IgD-negative memory B cell (primary cell): Measurements from ENCODE around the gene TRAPPC10. TPM values are rescaled to one million over a fixed set of nuclear protein-coding genes. Genes with fewer than 3 reads are reported as not detected.
A peak's percentile ranks its signal among the peaks of the same experiment; 100 is the strongest.

Source experiments
- H3K27ac Mint-ChIP-seq, 3 donors: one replicate each; pipeline ENCODE4 v1.8.0; 2020 to 2022; ENCODE audit warnings: mild to moderate bottlenecking in 3 of 3, mixed read lengths in 3 of 3, moderate library complexity in 1 of 3
- H3K27me3 Mint-ChIP-seq: one replicate; pipeline ENCODE4 v1.8.0; 2021; ENCODE audit warnings: mixed read lengths
- H3K36me3 Mint-ChIP-seq: one replicate; pipeline ENCODE4 v1.8.0; 2020; ENCODE audit warnings: mild to moderate bottlenecking, mixed read lengths
- H3K4me1 Mint-ChIP-seq, 3 donors: one replicate each; pipeline ENCODE4 v1.8.0; 2020 to 2022; ENCODE audit warnings: mixed read lengths in 3 of 3, mild to moderate bottlenecking in 1 of 3
- H3K4me3 Mint-ChIP-seq, 4 donors: one replicate each; pipeline ENCODE4 v1.8.0; 2020 to 2022; ENCODE audit warnings: mild to moderate bottlenecking in 4 of 4, mixed read lengths in 4 of 4, moderate library complexity in 3 of 4
- H3K9me3 Mint-ChIP-seq, 3 donors: one replicate each; pipeline ENCODE4 v1.8.0; 2020 to 2021; ENCODE audit warnings: mixed read lengths in 3 of 3, mild to moderate bottlenecking in 1 of 3
- polyA plus RNA-seq: library from polyadenylated mRNA; unstranded; fragments of 300-500 nt; fragmentation: Illumina TruSeq; gene quantifications from one replicate; pipeline ENCODE4 v1.2.3, GENCODE V29; 2021

TRAPPC10 gene, protein sequence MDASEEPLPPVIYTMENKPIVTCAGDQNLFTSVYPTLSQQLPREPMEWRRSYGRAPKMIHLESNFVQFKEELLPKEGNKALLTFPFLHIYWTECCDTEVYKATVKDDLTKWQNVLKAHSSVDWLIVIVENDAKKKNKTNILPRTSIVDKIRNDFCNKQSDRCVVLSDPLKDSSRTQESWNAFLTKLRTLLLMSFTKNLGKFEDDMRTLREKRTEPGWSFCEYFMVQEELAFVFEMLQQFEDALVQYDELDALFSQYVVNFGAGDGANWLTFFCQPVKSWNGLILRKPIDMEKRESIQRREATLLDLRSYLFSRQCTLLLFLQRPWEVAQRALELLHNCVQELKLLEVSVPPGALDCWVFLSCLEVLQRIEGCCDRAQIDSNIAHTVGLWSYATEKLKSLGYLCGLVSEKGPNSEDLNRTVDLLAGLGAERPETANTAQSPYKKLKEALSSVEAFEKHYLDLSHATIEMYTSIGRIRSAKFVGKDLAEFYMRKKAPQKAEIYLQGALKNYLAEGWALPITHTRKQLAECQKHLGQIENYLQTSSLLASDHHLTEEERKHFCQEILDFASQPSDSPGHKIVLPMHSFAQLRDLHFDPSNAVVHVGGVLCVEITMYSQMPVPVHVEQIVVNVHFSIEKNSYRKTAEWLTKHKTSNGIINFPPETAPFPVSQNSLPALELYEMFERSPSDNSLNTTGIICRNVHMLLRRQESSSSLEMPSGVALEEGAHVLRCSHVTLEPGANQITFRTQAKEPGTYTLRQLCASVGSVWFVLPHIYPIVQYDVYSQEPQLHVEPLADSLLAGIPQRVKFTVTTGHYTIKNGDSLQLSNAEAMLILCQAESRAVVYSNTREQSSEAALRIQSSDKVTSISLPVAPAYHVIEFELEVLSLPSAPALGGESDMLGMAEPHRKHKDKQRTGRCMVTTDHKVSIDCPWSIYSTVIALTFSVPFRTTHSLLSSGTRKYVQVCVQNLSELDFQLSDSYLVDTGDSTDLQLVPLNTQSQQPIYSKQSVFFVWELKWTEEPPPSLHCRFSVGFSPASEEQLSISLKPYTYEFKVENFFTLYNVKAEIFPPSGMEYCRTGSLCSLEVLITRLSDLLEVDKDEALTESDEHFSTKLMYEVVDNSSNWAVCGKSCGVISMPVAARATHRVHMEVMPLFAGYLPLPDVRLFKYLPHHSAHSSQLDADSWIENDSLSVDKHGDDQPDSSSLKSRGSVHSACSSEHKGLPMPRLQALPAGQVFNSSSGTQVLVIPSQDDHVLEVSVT
- 17.9 TPM for polyA plus RNA-seq

DNA sequence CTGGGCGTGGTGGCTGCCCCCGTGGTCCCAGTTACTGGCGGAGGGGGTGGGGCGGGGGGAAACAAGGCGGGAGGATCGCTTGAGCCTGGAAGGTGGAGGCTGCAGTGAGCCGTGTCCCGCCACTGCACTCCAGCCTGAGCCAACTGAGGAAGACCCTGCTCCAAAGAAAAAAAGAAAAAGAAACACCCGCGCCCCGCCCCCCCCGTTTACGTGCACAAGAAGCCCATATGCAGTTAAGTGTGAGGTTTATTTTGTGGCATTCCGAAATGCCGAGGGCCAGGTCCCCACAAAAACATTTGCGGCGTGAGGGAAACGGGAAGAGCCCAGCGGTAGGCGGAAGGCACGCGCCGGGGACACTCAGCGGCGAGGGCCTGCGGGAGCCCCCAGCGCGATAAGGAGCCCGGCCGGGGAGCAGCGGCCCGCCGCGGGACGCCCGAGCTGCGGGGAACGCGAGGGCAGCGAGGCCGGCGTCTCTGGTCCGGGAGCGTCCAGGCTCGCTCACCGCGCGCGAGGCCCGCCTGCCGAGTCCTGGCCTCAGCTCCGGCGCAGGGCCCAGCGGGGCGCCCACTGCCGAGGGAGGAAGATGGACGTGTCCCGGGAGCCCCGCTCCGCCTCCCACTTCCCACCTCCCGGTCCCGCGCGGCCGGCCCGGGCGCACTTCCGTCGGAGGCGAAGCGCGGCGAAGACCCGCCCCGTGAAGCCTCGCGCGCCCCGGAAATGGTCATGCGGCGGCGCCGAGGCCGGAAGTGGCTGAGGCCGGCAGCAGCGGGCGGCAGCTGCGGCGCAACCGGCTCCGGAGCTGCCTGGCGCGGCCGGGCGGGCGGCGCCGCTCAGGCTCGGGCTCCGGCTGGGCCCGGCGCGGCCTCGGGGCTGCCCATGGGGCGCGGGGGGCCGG, at the start of gene TRAPPC10:
TRAPPC10 (plus strand) TSS at position 731 of the 895 bp plus-strand sequence. CDS start 185 bp downstream, outside the sequence.
- H3K4me3 Mint-ChIP-seq, result peak within 1 kb of the TSS; percentile 92 to 94 (median 94)
- H3K9me3 Mint-ChIP-seq, result no peaks in the 10 kb centered on the region
- H3K27me3 Mint-ChIP-seq, result no peaks in the 10 kb centered on the region
- H3K4me1 Mint-ChIP-seq, result peaks cover 34 to 38% (median 35%) of the 10 kb centered on the region in 3 donors
- peaks cover 6% of the 10 kb centered on the region for H3K36me3 Mint-ChIP-seq
- peak within 1 kb of the TSS; percentile 90 to 96 (median 93) for H3K27ac Mint-ChIP-seq

DNA sequence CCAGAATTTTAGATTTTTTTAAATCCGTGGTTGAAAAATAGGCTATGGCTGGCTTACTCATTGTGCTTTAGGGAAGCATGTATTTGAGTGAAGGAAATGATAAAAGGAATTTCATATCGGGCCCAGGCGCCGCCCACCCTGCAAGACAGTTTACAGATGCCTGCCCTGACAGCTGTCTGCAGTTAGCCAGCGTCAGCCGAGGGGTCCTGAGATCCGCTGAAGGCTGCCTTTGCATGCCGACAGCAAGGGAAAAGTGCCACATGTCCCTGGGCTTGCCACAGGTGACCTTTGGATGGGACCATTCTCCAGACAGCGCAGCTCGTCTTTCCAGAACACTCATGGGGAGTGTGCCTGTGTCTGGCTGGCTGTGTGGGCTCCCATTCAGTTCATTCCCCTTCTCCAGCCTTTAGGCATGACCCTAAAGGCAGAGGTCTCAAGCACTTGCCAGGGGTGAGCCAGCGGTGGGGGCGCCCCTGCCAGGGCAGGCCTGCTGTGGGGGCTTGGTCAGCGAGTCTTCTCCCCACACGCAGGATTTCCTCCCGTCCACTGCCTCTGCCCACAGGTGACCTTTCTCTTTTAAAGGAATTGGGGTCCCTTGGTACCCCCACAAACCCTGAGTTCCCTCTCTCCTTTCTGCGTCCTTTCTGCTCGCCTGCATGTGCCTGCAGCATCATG, 46.1 kb upstream of the TRAPPC10 start:
- Mint-ChIP-seq H3K4me1 (peaks cover 0 to 3% (median 2%) of the 10 kb centered on the region in 3 donors), H3K4me3 (no peak overlapping the region), H3K27me3 (no peaks in the 10 kb centered on the region), H3K36me3 (peaks cover 3% of the 10 kb centered on the region), H3K27ac (no peak overlapping the region), H3K9me3 (no peaks in the 10 kb centered on the region)

DNA sequence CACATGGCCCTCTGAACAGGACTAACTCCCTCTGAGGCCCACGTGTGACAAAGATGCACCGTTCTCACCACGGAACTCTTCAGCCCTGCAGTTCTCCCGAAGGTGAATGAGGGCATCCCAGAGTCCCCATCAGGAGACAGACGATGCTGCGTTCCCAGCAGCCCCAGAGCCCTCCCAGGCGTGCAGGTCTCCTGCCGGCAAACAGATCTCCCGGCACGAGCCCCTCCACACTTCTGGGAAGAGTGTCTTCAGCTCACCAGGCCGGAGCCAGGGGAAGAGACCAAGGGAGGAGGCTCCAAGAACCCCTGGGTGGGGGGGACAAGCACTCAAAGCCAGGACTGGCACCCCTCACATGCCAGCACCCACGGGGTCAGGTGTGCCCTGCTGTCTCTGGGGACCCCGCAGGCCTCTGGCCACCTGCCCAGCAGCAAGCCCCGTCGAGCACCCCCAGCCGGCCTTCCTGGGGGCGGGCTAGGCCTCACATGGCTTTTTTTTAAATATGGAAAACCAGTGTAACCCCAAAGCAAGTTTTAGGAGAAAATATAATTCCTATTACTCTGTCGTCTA, 45.1 kb upstream of the TRAPPC10 start:
- Mint-ChIP-seq H3K36me3 (peaks cover 3% of the 10 kb centered on the region), H3K4me3 (no peak overlapping the region), H3K27me3 (no peaks in the 10 kb centered on the region), H3K9me3 (no peaks in the 10 kb centered on the region), H3K27ac (no peak overlapping the region), H3K4me1 (peaks cover 0 to 2% (median 0%) of the 10 kb centered on the region in 3 donors)

DNA sequence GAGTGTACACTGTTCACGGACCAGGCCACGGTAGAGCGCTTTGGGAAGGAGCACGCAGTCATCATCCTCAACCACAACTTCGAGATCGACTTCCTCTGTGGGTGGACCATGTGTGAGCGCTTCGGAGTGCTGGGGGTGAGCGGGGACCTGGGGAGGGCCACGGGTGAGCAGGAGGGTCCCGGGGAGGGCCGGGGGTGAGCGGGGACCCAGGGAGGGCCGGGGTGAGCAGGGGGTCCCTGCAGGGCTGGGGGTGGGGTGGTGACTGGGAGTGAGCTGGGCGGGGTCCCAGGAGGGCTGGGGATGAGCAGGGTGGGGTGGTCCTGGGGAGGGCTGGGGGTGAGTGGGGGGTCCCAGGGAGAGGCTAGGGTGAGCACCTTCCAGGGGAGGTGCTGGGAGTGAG, 44.1 kb upstream of the TRAPPC10 start:
- Mint-ChIP-seq H3K4me3 (no peak overlapping the region), H3K4me1 (peaks cover 0 to 2% (median 0%) of the 10 kb centered on the region in 3 donors), H3K27ac (no peak overlapping the region), H3K27me3 (no peaks in the 10 kb centered on the region), H3K9me3 (no peaks in the 10 kb centered on the region), H3K36me3 (peaks cover 3% of the 10 kb centered on the region)

DNA sequence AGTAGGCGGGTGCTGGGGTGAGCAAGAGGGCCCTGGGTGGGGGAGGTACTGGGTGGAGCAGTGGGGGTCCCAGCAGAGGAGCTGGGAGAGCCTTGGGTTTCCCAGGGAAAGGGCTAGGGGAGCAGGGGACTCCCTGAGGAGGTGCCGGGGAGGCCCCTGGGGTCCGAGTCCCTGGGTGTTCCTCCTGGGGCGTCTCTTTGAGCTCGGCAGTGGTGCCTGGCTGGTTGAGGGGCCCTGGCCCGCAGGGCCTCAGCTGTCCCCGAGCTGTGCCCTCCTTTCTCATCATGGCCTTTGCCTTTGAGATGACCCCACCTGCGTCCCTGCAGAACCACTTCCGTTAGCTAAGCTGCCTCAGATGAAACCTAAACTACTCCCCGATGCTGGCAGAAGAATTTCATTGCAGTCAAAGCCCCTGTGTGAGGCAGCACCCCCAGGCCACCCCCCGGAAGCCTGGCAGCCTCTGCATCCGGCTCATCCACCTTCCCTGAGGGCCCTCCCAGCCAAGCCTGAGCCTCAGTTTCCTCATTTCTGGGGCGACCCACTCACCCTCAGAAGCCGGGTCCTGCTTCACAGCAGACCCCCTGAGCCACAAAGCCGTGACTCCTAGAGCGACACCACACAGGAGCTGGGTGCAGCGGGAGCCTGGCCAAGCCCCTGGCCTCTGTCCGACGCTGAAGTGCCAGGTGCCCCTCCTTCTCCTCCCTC, 43.5 kb upstream of the TRAPPC10 start:
- Mint-ChIP-seq H3K4me1 (peaks cover 0 to 2% (median 0%) of the 10 kb centered on the region in 3 donors), H3K4me3 (no peak overlapping the region), H3K27ac (peak overlapping the region in 1 of 3 donors; percentile 73), H3K27me3 (no peaks in the 10 kb centered on the region), H3K9me3 (no peaks in the 10 kb centered on the region), H3K36me3 (peaks cover 3% of the 10 kb centered on the region)

DNA sequence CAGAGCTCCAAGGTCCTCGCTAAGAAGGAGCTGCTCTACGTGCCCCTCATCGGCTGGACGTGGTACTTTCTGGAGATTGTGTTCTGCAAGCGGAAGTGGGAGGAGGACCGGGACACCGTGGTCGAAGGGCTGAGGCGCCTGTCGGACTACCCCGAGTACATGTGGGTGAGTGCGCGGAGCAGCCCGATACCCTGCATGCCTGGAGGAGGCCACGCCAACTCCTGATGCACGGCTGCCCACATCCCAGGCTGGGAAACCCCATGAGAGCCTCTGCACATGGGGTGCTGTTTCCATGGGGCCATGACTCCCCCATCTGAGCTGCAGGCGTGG, 43.0 kb upstream of the TRAPPC10 start:
- peaks cover 3% of the 10 kb centered on the region for H3K36me3 Mint-ChIP-seq
- H3K27ac Mint-ChIP-seq, result peak overlapping the region in 2 of 3 donors; percentile 68 to 73
- peaks cover 0 to 2% (median 0%) of the 10 kb centered on the region in 3 donors for H3K4me1 Mint-ChIP-seq
- H3K27me3 Mint-ChIP-seq, result no peaks in the 10 kb centered on the region
- no peaks in the 10 kb centered on the region for H3K9me3 Mint-ChIP-seq
- no peak overlapping the region for H3K4me3 Mint-ChIP-seq

DNA sequence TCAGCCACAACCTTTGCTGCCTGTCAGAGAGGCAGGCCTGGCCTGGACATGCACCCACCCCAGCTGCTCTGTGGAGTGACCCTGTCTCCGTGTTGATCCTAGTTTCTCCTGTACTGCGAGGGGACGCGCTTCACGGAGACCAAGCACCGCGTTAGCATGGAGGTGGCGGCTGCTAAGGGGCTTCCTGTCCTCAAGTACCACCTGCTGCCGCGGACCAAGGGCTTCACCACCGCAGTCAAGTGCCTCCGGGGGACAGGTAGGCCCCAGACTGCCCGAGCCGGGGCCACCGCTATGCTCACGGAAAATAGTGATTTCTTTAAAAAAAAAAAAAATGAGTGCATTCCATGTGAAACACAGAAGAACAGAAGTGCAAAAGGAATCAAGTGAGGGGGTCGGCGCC, 41.6 kb upstream of the TRAPPC10 start:
- no peaks in the 10 kb centered on the region for H3K9me3 Mint-ChIP-seq
- H3K4me1 Mint-ChIP-seq, result peaks cover 0 to 8% (median 7%) of the 10 kb centered on the region in 3 donors
- H3K4me3 Mint-ChIP-seq, result no peak overlapping the region
- H3K27ac Mint-ChIP-seq, result no peak overlapping the region
- H3K36me3 Mint-ChIP-seq, result no peaks in the 10 kb centered on the region
- no peaks in the 10 kb centered on the region for H3K27me3 Mint-ChIP-seq

DNA sequence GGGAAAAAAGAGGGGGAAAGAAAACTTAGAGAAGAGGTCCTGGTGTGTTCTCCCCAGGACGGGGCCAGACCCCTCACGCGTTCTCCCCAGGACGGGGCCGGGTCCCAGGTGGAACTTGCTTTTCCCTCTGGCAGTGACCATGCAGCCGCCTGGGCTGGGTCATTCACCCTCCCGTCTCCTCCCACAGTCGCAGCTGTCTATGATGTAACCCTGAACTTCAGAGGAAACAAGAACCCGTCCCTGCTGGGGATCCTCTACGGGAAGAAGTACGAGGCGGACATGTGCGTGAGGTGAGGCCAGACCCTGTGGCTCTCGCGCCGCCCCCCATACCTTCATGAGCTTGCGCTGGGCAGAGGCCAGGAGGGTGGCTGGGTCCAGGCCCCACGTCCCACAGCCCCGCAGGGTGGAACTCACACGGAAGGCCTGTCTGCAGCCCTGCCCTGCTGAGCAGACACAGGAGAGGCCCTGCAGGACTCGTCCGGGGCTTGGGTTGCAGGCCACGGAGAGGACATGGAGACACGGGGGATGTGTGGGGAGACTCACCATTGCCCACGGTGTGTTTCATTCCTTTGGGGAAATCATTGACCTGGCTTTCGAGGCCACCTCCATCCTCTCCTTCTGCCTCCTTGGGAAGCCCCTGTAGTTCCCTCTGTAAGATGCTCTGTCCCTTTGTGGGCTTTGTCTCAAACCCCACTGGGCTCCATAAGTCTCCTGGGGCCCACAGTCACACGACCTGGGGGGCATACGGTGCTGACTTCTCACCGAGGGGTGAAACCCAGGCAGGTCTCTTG, 40.7 kb upstream of the TRAPPC10 start:
- Mint-ChIP-seq H3K9me3 (no peaks in the 10 kb centered on the region), H3K27me3 (no peaks in the 10 kb centered on the region), H3K36me3 (no peaks in the 10 kb centered on the region), H3K4me3 (no peak overlapping the region), H3K4me1 (peaks cover 0 to 8% (median 8%) of the 10 kb centered on the region in 3 donors), H3K27ac (no peak overlapping the region)

DNA sequence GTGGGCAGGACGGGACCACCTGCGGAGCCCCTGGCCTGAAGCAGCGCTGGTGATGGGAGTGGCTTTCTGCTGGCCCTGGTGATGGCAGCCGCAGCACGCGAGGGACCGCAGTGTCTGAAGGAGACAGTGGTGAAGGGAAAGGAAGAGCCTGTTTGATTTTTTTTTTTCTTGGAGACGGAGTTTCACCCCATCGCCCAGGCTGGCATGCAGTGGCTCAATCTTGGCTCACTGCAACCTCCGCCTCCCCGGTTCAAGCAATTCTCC, 40.2 kb upstream of the TRAPPC10 start:
- no peak overlapping the region for H3K4me3 Mint-ChIP-seq
- no peaks in the 10 kb centered on the region for H3K27me3 Mint-ChIP-seq
- no peaks in the 10 kb centered on the region for H3K9me3 Mint-ChIP-seq
- no peak overlapping the region for H3K27ac Mint-ChIP-seq
- no peaks in the 10 kb centered on the region for H3K36me3 Mint-ChIP-seq
- peaks cover 0 to 8% (median 8%) of the 10 kb centered on the region in 3 donors for H3K4me1 Mint-ChIP-seq

DNA sequence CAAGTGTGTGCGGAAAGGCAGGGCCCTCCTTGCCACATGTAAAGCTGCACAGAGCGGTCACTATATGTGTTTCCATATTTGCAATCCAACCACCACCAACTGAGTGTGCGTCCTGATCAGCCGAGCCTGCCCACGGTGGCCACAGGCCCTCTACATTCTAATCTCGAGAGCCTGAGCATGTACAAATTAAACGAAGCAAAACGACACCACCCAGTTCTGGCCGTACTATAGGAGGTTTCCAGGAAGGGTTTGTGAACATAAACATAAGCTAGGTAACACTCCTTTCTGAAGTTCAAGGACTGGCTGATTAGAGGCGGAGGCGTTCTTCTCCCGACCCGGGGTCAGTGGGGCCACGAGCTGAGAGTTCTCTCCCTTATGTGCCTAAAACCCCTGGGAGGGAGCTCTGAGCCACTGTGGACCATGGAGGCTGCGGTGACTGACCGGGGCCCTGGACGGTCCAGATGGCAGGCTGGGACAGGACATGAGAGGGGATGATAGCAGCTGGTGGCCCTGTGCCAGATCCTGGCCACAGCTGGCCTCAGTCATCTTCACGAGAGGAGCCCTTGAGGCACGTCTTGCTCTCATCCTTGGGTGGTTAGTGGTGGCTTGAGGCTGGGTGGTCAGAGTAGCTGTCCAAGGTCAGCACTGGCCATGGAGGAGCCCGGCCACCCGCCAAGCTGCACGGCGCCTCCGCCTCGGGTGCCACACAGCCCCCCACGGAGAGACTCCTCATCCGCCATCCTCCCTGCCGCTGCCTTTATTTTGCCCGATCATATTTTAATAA, 39.1 kb upstream of the TRAPPC10 start:
- peak overlapping the region in 1 of 3 donors; percentile 50 for H3K27ac Mint-ChIP-seq
- no peaks in the 10 kb centered on the region for H3K27me3 Mint-ChIP-seq
- no peaks in the 10 kb centered on the region for H3K36me3 Mint-ChIP-seq
- no peaks in the 10 kb centered on the region for H3K9me3 Mint-ChIP-seq
- H3K4me1 Mint-ChIP-seq, result peaks cover 0 to 8% (median 6%) of the 10 kb centered on the region in 3 donors
- H3K4me3 Mint-ChIP-seq, result no peak overlapping the region

DNA sequence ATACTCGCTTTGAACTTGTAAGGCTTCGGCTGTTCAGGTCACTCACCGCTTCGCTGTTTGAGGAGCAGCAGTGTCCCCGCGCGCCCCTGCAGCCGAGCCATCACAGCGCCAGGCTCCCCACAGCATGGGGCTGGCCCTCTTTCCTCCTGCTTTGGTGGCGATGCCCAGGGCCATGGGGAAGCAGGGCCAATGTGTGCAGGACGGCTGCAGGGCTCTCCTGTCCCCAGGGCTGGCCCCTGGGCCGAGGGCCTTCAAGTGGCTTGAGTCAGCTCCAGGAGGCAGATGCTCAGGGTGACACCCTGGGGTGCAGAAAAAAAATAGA, 38.5 kb upstream of the TRAPPC10 start:
- no peaks in the 10 kb centered on the region for H3K36me3 Mint-ChIP-seq
- peak overlapping the region in 1 of 4 donors; percentile 54 for H3K4me3 Mint-ChIP-seq
- H3K9me3 Mint-ChIP-seq, result no peaks in the 10 kb centered on the region
- peaks cover 0 to 8% (median 6%) of the 10 kb centered on the region in 3 donors for H3K4me1 Mint-ChIP-seq
- H3K27me3 Mint-ChIP-seq, result no peaks in the 10 kb centered on the region
- no peak overlapping the region for H3K27ac Mint-ChIP-seq
